K562 (cell line): Measurements from ENCODE around the gene GTPBP6. TPM values are rescaled to one million over a fixed set of nuclear protein-coding genes. Genes with fewer than 3 reads are reported as not detected.
A peak's percentile ranks its signal among the peaks of the same experiment; 100 is the strongest.

Experiments
- BCOR ChIP-seq: fragments of 450-650 bp; IDR thresholded peaks from 2 replicates; pipeline ENCODE4 v1.6.1; 2016
- CXXC5 ChIP-seq: fragments of 250-450 bp; sonication (Bioruptor Pico); IDR thresholded peaks from 2 replicates; pipeline ENCODE4 v1.8.0; 2022; ENCODE audit warnings: inconsistent platforms, mild to moderate bottlenecking, moderate library complexity
- NFRKB ChIP-seq: fragments of 450-650 bp; IDR thresholded peaks from 2 replicates; pipeline ENCODE4 v1.6.1; 2016; ENCODE audit warnings: low read depth
- polyA plus RNA-seq, 8 experiments: library from polyadenylated mRNA; depleted of rRNA in 4 of 8; stranded (reverse) in 5 of 8; unstranded in 3 of 8; fragments of >200 nt; fragmentation: Nextera tagmentation in 2 of 8; fragmentation: Illumina TruSeq in 1 of 8; extraction: Ambion mirVana in 2 of 8; extraction: Trizol in 1 of 8; gene quantifications; 2 replicates each; pipeline versions ENCODE4 v1.2.1 to v1.2.3, GENCODE V29; 2011 to 2014; ENCODE audit warnings: inconsistent platforms in 1 of 8, missing spikeins in 1 of 8
- total RNA-seq, 7 experiments: library from RNA; depleted of rRNA in 6 of 7; stranded (reverse); fragments of >200 nt in 6 of 7; fragmentation: Illumina TruSeq in 2 of 7; extraction: Trizol in 2 of 7; gene quantifications; 2 replicates each; pipeline versions ENCODE4 v1.2.1 to v1.2.3, GENCODE V29; 2011 to 2021; ENCODE audit warnings: low replicate concordance in 1 of 7
- TF ChIP-seq, protein P1 (sequence below): fragments of 450-650 bp; IDR thresholded peaks from 2 replicates; pipeline ENCODE4 v1.6.1; 2016; ENCODE audit warnings: missing biosample characterization, missing genetic modification characterization
- TF ChIP-seq, protein P2 (sequence below): fragments of 450-650 bp; IDR thresholded peaks from 2 replicates; pipeline ENCODE4 v1.6.1; 2016; ENCODE audit warnings: borderline replicate concordance

Gene GTPBP6
- total and polyA plus RNA-seq, 9 of the 15 experiments (the other 6 are each of a cell fraction or from before 2014, with no cell fraction given), result 0.24 to 35.2 (median 8.0) TPM

DNA sequence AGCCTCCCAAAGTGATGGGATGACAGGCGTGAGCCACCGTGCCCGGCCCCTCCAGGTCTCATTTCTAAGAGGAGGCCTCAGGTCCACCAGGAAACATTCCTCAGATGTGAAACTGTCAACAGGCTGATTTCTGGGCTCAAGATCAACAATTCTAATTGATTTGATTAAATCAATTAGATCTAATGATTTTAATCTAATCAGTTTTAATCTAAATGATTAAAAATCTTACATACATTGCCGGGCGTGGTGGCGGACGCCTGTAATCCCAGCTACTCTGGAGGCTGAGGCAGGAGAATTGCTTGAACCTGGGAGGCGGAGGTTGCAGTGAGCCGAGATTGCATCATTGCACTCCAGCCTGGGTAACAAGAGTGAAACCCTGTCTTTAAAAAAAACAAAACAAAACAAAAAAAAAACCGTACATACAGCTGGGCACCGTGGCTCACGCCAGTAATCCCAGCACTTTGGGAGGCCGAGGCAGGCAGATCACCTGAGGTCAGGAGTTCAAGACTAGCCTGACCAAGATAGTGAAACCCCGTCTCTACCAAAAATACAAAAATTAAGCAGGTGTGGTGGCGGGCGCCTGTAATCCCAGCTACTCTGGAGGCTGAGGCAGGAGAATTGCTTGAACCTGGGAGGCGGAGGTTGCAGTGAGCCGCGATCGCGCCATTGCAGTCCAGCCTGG, 36.5 kb downstream of the GTPBP6 start (continued):
- TF ChIP-seq, protein P1, sequence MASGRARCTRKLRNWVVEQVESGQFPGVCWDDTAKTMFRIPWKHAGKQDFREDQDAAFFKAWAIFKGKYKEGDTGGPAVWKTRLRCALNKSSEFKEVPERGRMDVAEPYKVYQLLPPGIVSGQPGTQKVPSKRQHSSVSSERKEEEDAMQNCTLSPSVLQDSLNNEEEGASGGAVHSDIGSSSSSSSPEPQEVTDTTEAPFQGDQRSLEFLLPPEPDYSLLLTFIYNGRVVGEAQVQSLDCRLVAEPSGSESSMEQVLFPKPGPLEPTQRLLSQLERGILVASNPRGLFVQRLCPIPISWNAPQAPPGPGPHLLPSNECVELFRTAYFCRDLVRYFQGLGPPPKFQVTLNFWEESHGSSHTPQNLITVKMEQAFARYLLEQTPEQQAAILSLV (tag), result peak; percentile 43; the same call in 1 of the 2 replicates
- TF ChIP-seq, protein P2, sequence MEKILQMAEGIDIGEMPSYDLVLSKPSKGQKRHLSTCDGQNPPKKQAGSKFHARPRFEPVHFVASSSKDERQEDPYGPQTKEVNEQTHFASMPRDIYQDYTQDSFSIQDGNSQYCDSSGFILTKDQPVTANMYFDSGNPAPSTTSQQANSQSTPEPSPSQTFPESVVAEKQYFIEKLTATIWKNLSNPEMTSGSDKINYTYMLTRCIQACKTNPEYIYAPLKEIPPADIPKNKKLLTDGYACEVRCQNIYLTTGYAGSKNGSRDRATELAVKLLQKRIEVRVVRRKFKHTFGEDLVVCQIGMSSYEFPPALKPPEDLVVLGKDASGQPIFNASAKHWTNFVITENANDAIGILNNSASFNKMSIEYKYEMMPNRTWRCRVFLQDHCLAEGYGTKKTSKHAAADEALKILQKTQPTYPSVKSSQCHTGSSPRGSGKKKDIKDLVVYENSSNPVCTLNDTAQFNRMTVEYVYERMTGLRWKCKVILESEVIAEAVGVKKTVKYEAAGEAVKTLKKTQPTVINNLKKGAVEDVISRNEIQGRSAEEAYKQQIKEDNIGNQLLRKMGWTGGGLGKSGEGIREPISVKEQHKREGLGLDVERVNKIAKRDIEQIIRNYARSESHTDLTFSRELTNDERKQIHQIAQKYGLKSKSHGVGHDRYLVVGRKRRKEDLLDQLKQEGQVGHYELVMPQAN, result peak; percentile 47; the same call in 1 of the 2 replicates
- TF ChIP-seq BCOR (peak; percentile 39), NFRKB (peak; percentile 54; the same call in 1 of the 2 replicates), CXXC5 (CRISPR knock-in tag) (0 out of 2 replicates have a peak, but pooled peaks have one; percentile 26)
